Right ventricle myocardium inferior (tissue), 1 donor: ENCODE measurements around the gene CTDSPL. TPM values are rescaled to one million over a fixed set of nuclear protein-coding genes. Genes with fewer than 3 reads are reported as not detected.

Source experiments
- ATAC-seq: fragments of 200-7000 bp; cut with Tn5 transposase; one replicate; pipeline ENCODE4 v1.9.1; 2020; ENCODE audit warnings: mild to moderate bottlenecking, moderate library complexity
- DNase-seq: peaks from one replicate; pipeline ENCODE4 v3.0.0; 2021; ENCODE audit errors: missing footprints
- intact Hi-C: fragments of 100-400 bp; cut with DNase I; formaldehyde crosslinking; loops from one replicate; pipeline ENCODE4 v1.11.0; 2022
- total RNA-seq: library from RNA; stranded (reverse); fragmentation: NEBNext Ultra II Directional; extraction: Animal tissue kit (Norgen Biotek cat#: 25700); gene quantifications from one replicate; pipeline ENCODE4 v1.2.1, GENCODE V29; 2021
- donor health status: DM: no; HTN: yes; CAD: no; lungs with severe emphysema.

The CTDSPL gene
- total RNA-seq, 1 donor from 2014 or later: 47.3 TPM

DNA sequence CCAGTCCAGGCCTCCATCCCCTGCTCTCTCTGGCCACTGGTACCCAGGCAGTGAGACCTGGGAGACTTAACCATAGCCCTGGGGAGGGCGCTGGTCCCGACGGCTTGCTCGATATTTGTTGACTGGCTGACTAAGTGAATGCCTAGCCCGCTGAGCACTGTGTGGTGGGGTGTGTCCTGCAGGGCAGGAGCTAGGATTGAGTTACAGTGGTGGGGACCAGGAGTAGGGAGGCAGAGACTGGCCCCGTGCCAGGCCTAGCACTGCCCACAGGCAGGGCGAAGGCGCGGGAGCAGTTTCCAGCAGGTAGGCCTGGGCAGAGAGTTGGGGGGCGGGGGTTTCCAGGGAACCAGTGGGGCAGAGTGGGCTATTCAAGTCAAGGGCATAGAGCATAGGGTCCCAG, 128.8 kb downstream of the CTDSPL start, which contains the start of gene VILL:
VILL (plus strand) TSS at position 260 of the 400 bp plus-strand sequence. CDS start 2,887 bp downstream, outside the sequence.
- intact Hi-C loops: no loop called here
- ATAC-seq: no peak
- no peak for DNase-seq

- intact Hi-C loops: no loop called here
- no peak for DNase-seq
- ATAC-seq: no peak
Measured at GRCh38 chr3:37991109-37991508, 129.4 kb downstream of the CTDSPL start.

DNA sequence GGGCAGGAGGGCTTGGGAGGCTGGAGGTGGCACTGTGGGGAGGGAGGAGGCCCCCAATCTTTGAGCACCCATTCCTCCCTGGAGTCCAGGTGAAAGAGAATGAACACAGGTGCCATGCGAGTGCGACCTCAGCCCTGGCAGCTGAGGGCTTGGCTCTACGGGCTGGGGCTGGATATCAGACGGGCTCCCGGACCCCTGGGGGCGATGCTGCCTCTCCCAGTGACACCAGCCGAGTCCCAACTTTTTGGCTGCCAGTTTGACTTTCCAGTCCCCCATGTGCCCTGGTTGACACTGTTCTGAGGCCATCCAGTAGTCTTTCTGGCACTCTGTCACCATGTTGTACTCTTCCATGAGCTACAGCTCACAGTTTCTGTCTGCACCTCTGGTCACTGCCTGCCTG, 130.1 kb downstream of the CTDSPL start:
- intact Hi-C loops: no loop called here
- ATAC-seq (no peak), DNase-seq (no peak)

- intact Hi-C loops: no loop called here
- DNase-seq (no peak), ATAC-seq (no peak)
Measured at GRCh38 chr3:37992271-37993066, 130.8 kb downstream of the CTDSPL start.

- ATAC-seq: no peak
- no peak for DNase-seq
- intact Hi-C loops: no loop called here
Measured at GRCh38 chr3:37993067-37993455, 131.4 kb downstream of the CTDSPL start.

DNA sequence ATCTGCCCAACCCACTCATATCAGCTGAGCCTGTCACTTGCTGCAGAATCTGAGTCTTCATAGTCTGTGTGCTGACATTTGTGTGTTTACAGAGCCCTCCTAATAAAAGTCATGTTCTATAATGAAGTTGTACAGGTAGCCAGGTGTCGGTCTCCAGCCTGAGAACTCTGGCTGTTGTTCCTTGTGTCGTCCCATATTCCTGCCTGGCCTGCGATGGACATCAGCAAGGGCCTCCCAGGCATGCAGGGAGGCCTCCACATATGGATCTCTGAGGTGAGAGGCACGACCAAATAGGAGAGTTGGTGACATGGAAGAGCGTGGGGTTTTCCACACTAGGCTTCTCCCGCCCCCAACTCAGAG, 131.8 kb downstream of the CTDSPL start:
- intact Hi-C loops: no loop called here
- DNase-seq (no peak), ATAC-seq (no peak)

DNA sequence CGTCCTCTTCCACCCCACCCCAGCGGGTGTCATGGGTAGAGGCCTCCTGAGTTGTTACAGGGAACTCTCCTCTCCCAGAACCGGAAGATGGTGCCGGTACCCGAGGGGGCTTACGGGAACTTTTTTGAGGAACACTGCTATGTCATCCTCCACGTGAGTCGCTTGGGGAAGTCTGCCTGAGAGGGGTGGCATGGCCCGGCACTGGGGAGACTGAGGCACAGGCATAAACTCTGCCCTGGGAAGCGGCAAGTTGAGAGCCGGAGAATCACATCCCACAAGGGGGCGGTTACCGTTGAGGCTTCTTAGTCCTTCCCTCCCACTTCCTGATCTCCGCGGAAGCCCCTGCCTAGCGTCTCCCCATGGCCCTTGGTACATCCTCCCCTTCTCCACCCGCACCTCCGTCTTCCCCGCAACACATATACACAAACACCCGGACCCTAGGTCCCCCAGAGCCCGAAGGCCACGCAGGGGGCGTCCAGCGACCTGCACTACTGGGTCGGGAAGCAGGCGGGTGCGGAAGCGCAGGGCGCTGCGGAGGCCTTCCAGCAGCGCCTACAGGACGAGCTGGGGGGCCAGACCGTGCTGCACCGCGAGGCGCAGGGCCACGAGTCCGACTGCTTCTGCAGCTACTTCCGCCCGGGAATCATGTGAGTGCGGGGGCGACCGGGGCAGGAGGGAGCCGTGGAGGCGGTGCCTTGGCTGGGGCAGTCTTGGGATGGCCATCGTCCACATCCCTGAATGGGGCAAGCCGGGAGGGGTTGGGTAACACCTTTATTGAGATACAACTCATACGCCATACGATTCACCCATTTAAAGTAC, 132.3 kb downstream of the CTDSPL start:
- DNase-seq (peak; percentile 87), ATAC-seq (peak; percentile 61)
- intact Hi-C loops: no loop called here

GRCh38 chr3:37994639-37994972, 132.9 kb downstream of the CTDSPL start:
- DNase-seq (no peak), ATAC-seq (no peak)
- intact Hi-C loops: no loop called here

GRCh38 chr3:37995652-37996641, 134.3 kb downstream of the CTDSPL start:
- DNase-seq: no peak
- ATAC-seq: no peak
- intact Hi-C loops: no loop called here

- DNase-seq: no peak
- ATAC-seq: peak; percentile 17
- intact Hi-C loops: no loop called here
Measured at GRCh38 chr3:37996785-37997301, 135.2 kb downstream of the CTDSPL start.

- intact Hi-C loops: no loop called here
- ATAC-seq: no peak
- DNase-seq: no peak
Measured at GRCh38 chr3:37997342-37997741, 135.7 kb downstream of the CTDSPL start.

GRCh38 chr3:37997791-37998370, 136.2 kb downstream of the CTDSPL start:
- intact Hi-C loops: no loop called here
- ATAC-seq: no peak

DNA sequence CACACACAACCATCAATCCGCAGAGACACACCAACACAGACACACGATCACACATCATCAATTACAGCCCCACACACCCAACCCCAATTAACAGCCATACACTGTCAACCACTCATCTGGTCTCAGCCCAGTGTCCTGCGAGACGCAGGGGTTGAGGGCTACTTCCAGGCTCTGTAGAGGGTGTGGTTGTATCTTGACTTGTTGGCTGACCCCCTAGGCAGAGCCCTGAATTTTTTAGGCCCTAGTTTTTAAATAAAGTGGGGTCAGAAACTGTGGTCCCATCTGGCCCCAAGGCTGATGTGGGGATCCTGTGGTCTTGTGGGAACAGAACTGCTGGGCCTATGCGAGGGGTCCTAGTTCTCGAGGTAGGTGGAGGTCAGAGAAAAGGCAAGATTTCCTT, 138.2 kb downstream of the CTDSPL start:
- intact Hi-C loops: loop anchor here (10.0 kb wide), 1 partner anchor 475 kb away; no protein-coding TSS in a partner anchor
- DNase-seq (no peak), ATAC-seq (no peak)

More at GRCh38 chr3:37997791-37998370, 136.2 kb downstream of the CTDSPL start:
- DNase-seq: no peak

DNA sequence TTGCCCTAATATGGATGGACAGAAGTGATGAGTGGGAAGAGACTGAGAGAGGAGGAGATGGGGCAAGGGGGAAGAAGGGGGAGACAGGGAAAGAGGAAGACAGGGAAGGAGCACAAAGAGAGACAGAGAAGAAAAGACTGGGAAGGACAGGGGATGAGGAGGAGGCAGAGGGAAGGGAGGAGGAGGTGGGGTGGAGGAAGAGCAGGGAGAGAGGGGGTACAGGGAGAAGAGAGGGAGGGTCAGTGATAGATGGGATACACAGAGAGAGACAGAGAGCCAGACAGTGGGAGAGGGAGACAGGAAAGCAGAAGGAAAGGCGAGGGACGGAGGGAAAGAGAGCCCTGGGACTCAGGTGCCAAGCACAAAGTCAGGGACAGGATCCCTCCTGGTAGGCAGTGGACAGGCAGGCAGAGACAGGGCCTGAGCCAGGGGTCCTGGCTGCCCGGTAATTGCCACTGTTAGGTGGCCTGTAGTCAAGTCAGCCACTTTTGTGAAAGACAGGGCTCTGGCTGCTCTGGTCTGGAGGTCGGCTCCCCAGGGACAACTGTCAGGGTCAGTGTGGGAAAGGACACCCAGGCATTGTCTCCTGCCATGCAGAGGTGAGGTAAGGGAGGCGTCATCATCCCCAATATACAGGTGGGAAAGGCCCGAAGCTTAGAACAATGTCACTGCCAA, 138.7 kb downstream of the CTDSPL start:
- DNase-seq: no peak
- intact Hi-C loops: loop anchor here (10.0 kb wide), 1 partner anchor 474 kb away; no protein-coding TSS in a partner anchor

GRCh38 chr3:38000965-38001455, 139.3 kb downstream of the CTDSPL start:
- ATAC-seq: no peak
- no peak for DNase-seq
- intact Hi-C loops: loop anchor here (10.0 kb wide), 1 partner anchor 474 kb away; no protein-coding TSS in a partner anchor

More for the DNA sequence above, 138.7 kb downstream of the CTDSPL start:
- no peak for ATAC-seq

DNA sequence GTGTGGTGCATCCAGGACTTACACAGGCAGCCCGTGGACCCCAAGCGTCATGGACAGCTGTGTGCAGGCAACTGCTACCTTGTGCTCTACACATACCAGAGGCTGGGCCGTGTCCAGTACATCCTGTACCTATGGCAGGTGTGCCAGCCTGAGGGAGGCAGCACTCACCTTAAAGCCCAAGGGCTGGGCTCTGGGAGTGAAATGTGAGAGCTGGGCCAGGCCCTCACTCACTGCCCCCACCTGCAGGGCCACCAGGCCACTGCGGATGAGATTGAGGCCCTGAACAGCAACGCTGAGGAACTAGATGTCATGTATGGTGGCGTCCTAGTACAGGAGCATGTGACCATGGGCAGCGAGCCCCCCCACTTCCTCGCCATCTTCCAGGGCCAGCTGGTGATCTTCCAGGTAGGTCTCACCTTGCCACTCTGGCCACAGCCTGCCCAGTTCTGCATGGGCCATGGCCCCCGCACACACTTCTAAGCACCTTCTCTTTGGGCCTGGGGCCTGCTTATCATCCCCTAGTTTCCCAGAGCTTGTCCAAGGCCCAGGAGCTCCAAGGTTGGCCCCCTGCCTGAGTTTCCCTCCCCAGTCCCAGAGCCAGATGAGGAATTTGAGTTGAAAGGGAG, 139.9 kb downstream of the CTDSPL start:
- DNase-seq: peak; percentile 53

More for the DNA sequence above, 139.9 kb downstream of the CTDSPL start:
- intact Hi-C loops: loop anchor here (2.0 to 10.0 kb wide), 2 partner anchors 27 to 473 kb away; no protein-coding TSS in a partner anchor
- no peak for ATAC-seq
